GM19238 (cell line): Measurements from ENCODE around the gene PDE6G.
"Not testable (repeated sequence)": the region's sequence is repeated elsewhere in the genome, so short reads cannot be mapped to it uniquely, and the experiment has no call there.

Experiments
- DNase-seq: peaks from one replicate; pipeline ENCODE4 v3.0.0; 2011; ENCODE audit warnings: low spot score; ENCODE audit not compliant: insufficient read length

PDE6G gene

DNA sequence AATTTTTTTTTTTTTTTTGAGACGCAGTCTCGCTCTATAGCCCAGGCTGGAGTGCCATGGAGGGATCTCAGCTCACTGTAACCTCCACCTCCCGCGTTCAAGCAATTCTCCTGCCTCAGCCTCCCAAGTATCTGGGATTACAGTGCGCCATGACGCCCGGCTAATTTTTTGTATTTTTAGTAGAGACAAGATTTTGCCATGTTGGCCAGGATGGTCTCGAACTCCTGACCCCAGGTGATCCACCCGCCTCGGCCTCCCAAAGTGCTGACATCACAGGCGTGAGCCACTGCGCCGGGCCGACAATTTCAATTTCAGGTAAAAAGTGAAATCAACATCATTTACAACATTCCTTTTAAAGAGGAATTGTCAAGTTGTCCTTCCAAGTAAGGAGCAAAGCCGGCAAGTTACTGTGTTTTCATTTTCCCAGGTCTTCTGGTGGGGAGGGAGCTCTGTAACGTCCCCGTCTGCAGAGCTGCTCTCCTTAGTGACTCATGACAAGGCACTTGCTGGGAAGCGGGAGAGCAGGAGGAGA, 20.3 kb downstream of the PDE6G start:
- DNase-seq: no peak

DNA sequence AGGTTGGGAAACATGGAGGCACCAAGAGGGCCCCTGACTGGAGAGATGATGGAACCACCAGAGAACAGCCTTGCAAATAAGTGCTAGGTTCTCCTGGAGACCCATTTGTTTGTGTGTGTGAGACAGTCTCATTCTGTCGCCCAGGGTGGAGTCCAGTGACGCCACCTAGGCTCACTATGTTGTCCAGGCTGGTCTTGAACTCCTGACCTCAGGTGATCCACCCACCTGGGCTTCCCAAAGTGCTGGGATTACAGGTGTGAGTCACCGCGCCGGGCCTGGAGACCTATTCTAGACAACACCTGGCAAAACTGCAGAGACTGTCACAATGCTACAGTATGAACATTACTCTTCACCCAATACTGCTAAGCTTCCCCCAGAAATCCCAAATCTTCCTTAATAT, 20.9 kb downstream of the PDE6G start:
- no peak for DNase-seq

DNA sequence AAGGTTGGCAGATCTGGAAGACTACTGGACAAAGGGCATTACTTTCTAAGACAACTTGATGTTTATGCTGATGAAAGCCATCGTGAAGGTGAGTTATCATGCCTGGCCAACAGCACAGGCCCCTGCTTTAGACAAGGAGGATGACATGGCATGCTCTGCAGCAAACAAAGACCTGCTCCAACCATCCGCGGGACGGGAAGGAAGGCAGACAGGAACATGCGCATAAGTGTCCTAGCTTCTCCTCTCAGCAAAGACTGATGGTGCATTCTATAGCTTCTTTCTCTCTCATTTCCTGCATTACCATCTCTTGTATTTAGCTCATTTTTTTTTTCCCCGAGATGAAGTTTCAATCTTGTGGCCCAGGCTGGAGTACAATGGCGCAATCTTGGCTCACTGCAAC, 24.9 kb downstream of the PDE6G start:
- no peak for DNase-seq

DNA sequence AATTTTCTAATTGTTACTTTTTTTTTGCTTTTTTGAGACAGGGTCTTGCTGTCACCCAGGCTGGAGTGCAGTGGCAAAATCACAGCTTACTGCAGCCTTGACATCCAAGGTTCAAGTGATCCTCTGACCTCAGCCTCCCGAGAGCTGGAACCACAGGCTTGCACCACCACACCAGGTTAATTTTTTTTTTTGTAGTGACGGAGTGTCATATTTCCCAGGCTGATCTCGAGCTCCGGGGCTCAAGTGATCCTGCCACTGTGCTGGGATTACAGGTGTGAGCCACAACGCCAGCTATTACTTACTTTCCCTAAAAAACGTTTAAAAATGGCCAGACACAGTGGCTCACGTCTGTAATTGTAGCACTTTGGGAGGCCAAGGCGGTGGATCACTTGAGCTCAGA, 26.1 kb downstream of the PDE6G start:
- no peak for DNase-seq

DNA sequence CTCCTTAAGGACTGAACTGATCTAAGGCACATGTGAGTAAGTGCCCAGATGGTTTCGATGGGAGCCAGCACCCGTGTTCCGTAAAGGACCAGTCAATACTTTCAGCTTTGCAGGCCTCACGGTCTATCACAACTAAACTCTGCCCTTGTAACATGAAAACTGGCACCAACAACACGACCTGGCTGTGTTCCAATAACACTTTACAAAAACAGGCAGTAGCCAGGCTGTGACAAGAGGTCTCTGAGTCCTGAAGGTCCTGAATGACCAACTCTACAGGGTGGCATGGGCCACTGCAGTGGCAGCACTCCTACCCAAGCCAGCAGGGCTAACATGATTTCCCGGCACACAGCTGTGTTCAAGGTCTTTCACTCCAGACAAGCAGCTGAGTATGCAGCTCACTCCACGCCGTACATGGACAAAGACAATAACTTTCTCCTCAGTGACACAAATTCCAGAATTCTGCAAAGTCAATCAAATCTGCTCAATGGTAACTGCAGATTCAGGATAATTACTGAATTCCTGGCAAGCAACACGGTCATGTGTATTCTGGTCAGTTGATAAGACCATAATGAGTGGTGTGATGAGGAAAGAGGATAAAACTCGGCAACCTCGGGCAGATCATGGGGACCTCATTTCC, 34.7 kb downstream of the PDE6G start:
- no peak for DNase-seq

DNA sequence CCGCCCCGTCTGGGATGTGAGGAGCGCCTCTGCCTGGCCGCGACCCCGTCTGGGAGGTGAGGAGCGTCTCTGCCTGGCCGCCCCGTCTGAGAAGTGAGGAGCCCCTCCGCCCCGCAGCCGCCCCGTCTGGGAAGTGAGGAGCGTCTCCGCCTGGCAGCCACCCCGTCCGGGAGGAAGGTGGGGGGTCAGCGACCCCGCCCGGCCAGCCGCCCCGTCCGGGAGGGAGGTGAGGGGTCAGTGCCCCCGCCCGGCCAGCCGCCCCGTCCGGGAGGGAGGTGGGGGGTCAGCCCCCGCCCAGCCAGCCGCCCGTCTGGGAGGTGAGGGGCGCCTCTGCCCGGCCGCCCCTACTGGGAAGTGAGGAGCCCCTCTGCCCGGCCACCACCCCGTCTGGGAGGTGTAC, 38.0 kb downstream of the PDE6G start:
- DNase-seq: not testable (repeated sequence)

DNA sequence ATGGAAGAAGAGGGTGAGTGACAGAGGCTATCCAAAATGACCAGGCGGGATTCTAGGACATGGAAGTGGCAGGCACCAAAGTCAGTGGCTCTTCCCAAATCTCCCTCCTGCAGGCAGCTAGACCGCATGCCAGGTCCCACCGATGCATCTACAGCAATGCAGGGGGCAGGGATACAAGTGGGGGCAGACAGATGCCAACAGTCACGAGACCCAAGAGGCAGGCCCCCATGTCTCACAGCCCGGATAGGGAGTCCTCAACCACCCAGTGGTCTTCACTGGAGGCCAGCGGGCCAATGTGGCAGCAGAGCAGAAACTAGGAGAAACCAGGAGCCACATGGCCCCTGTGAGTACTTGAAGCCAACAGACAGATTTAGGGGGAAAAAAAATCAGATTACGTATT, 39.5 kb downstream of the PDE6G start:
- no peak for DNase-seq

DNA sequence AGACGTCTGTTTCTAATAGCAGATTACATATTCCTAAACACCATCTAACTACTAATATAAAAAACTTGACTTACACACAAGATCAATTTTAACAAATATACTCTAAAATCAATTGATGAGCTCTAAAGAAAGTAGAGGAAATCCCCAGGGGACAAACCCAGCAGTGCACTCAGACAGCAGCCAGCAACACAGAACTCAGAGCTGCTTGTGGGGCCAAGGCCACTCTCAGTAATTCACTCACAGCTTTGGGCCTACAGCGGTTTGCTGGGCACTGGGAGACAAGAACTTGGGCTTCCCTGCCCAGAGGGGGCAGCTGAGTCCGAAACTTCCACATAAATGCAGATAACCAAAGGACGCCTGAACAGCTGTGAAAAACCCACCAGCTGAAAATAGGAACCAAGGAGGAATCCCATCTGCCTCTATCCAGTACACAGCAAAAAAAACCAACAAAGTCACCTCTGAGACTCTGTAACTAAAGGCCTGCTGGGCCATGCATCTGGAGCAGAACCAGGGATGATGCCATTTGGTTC, 40.9 kb downstream of the PDE6G start:
- DNase-seq: no peak

DNA sequence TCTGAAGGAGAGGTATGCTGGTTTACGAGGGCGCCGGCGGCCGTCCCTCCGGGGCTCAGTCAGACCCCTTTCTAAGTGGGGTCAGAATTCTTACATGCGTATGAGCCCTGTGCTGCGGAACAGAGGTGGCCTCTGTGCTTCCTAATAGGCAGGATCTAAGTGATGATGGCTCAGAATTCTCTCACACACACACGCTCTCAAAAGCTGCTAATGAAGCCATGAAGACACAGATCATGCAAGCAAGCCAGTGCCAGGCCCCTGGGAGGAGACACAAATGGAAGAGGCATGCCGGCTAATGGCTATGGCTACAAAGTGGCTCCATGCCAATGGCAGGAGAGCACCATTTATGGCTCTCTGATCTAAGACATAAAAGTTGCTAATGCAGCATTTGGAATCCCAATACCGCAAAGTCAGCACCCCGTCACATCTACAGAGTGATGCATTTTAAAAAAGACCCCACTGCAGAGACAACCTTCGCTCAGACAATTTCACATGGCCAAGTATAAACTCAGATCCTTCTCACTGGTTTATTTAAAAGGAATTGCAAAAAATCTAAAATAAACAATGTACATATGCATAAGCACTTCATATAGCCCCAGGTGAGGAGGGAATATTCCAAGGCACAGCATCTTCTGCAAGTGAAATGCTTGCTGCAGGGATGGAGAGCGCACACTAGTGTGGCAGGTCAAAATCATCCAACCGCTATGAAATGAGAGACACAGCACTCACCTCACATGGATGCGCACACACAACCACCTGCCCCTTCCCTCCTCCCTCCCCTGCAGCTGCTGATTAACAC, 44.0 kb downstream of the PDE6G start:
- DNase-seq: no peak

DNA sequence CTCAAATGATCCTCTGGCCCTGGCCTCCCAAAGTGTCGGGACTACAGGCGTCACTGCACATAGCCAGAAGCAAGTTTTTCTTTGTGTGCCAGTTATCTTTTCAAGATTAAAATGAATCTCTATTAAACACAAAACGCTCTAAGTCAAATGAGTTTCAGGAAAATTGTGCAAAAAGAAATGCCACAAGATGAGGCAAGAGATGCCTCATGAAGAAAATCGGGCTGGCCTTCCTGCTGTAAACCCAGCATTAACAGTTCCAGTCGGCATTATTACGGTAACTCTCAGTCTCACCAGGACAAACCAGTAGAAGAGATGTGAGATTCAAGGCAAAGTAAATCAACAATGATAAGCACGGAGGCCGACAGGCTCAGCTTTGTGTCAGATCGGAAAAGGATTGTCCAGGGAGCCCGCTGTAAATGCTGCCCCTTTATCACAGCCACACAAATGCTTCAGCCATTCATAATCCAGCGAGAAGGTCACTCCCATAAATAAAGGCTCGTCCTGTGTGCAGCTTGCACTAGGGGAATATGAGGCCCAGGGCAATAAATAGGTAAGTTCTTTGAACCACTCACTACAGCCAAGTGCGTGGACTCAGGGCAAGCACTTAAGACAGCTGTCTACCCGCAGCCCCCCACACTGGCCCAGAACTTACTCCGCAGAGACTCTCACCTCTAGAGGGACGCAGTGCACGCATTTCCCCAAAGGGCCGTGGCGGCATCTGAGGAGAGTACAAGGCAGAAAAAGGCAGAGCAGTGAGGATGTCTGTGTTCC, 46.6 kb downstream of the PDE6G start:
- DNase-seq: no peak

DNA sequence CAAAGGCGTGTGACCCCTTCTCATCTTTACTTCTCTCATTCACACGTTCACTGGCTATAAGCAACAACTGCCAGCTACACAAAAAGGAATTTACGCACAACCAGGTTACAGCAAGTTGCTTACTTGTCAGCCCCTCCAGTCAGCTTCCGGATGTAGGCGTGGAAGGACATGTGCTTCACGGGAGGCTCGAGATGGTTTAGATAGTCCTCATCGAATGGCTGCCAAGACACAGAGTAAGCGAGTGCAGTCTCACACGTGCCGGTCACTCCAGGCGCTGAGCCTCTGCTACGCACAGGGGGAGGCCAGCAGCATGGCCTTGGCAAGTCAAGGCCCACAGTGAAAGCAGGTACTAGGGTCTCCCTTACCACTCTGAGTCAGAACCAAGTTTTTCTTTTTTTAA, 47.7 kb downstream of the PDE6G start:
- DNase-seq: no peak

DNA sequence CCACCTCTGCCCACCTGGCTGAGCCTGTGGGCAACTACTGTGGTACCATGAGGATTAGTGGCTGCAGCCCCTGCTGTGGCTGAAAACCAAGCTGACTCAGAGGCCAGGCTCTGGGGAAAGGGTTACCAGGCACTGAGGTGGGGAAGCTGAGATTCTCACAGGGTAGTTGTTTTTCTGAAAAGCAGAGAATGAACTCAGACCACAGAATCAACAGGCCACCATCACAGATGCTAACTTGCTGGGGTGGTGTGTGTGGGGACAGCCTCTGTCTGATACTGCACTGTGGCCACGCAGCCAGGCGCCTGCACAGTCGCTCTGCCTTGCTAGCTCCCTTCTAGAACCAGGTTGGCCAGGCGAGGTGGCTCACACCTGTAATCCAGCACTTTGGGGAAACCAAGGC, 48.3 kb downstream of the PDE6G start:
- no peak for DNase-seq

DNA sequence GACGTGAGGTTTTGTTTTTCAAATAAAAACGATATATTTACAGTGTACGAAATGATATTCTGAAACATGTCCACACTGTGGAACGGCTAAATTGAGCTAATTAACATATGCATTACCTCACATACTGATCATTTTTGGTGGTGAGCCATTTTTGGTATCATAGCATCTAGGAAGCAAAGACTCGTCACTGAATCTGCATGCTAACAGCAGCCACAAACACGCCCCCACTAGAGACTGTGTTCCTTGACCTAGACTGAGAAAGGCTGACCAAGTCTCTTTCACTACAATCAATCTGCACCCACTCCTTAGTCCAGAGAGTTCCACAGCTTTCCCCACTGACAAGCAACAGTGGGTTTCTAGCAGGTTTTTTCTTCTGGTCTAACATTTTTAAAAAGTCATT, 48.9 kb downstream of the PDE6G start:
- no peak for DNase-seq

DNA sequence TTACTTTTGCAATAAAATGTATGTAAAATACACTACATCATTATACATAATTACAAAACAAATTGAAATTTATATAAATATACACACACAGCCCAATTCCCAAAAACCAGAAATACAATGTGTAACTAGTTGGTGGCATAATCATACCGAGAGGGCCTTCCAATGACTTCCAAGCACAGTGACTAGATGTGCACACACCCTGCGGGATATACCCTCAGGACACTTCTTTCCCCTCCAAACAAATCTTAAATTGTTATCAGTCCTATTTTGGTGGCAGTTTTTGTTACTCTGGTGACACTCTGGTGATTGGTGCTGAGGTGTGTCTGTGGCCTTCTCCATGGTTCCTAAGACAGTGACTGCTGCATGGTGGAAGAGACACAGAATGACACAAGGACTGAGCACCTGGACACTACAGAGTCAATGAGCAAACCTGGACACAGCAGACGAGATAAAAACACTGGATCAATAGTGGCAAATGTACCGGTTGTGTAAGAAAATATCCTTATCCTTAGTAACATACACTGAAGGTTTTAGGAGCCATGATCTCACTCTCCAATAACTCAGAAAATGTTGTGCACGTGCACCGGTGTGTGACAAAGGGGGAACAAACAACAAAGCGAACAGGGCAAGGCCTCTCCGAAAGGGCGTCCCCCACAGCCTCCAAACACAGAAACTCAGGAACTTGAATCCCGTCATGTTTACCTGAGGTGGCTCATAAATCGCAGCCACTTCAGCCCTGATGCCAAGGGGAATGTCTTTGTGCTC, 52.3 kb downstream of the PDE6G start:
- no peak for DNase-seq

DNA sequence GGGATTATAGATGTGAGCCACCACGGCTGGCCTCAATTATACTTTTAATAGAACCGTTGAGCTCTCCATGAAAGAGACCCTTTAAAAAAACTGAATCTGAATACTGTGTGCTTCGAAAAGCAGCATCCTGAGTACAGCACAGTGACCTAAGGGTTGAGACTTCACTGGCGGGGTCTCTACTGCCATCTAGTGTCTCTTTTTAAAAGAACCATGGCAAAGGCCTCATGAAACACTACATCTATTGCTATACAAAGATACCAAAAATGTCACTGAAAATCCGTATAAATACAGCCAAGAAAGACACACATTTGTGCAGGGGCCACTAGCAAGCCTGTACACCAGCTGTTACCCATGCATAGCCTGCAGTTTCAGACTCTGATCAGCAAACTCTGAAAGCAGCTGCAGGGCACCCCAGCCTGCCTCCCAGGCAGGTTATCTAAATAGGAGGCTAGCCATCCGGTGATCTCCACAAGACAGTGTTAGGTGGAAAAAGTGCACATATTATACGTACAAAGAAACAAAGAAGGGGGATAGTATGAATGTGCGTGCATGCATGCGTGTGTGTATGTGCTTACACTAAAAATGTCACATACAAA, 54.7 kb downstream of the PDE6G start:
- DNase-seq: peak; percentile 47
